Right lobe of liver (tissue), 4 donors: Measurements from ENCODE around the gene ABCC12.

ENCODE experiments used
- POLR2A ChIP-seq: fragments of 450-650 bp; IDR thresholded peaks from one replicate; pipeline ENCODE4 v1.6.1; 2017; ENCODE audit warnings: antibody characterized with exemption, mild to moderate bottlenecking
- TF ChIP-seq, protein P1 (sequence below), 4 donors: fragments of 200-600 bp in 3 of 4; fragments of 450-650 bp in 1 of 4; IDR thresholded peaks; one replicate each; pipeline versions ENCODE4 v1.5.1 to v1.8.0; 2016 to 2022; ENCODE audit warnings: antibody characterized with exemption in 4 of 4, mild to moderate bottlenecking in 2 of 4
- donor health status: DM: no; HTN: no; CAD: no.
- donor health status: DM: no; HTN: no; CAD: no.
- donor health status: DM: no; HTN: yes; CAD: no.

DNA sequence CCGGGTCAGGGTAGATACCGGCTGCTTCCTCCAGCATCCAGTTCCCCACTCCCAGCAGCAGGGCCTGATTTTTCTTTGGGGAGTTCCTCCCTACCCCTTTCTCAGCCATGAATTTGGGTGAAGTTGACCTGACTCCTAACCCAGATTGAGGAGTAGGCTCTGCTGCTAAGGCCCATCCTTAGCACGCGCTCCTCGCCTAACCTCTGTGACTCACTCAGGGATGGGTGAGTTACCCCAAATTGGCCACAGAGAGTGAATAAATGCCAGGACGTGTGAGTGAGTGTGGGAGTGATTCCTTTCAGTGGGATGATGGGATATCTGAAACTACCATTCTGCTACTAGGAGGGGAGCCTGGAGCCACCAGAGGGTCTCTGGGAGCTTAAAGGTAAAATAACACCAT lies 28.9 kb upstream of the ABCC12 start:
- TF ChIP-seq POLR2A = no peak
- TF ChIP-seq, protein P1, sequence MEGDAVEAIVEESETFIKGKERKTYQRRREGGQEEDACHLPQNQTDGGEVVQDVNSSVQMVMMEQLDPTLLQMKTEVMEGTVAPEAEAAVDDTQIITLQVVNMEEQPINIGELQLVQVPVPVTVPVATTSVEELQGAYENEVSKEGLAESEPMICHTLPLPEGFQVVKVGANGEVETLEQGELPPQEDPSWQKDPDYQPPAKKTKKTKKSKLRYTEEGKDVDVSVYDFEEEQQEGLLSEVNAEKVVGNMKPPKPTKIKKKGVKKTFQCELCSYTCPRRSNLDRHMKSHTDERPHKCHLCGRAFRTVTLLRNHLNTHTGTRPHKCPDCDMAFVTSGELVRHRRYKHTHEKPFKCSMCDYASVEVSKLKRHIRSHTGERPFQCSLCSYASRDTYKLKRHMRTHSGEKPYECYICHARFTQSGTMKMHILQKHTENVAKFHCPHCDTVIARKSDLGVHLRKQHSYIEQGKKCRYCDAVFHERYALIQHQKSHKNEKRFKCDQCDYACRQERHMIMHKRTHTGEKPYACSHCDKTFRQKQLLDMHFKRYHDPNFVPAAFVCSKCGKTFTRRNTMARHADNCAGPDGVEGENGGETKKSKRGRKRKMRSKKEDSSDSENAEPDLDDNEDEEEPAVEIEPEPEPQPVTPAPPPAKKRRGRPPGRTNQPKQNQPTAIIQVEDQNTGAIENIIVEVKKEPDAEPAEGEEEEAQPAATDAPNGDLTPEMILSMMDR (IDR thresholded peaks at IDR 0.05) = no peak
